GM12865 (cell line): Measurements from ENCODE around the gene SH3BP5.

Experiments
- DNase-seq: peaks from one replicate; pipeline ENCODE4 v3.0.0; 2010; ENCODE audit warnings: low read depth
- H3K4me3 ChIP-seq: 2 replicates; pipeline ENCODE4 v1.5.1; 2011; ENCODE audit warnings: mild to moderate bottlenecking, low read depth, low read length, control low read depth
- CTCF ChIP-seq: IDR thresholded peaks from 2 replicates; pipeline ENCODE4 v1.5.1; 2011; ENCODE audit warnings: low read length, control low read depth, low read depth, inconsistent platforms; ENCODE audit not compliant: insufficient read depth; ENCODE audit errors: missing control alignments

Gene SH3BP5

GRCh38 chr3:15332405-15333098 lies at the start of gene SH3BP5:
Gene SH3BP5, minus strand, starts transcription at chr3:15332586. Its CDS starts 178 bp downstream, at chr3:15332408.
- peak; percentile 80 for DNase-seq
- TF ChIP-seq CTCF, result peak; percentile 59
- peak within 1 kb of the TSS; percentile 79 for H3K4me3 ChIP-seq

- no peak for DNase-seq
- TF ChIP-seq CTCF, result no peak
- no peak overlapping the region for H3K4me3 ChIP-seq
Observed at GRCh38 chr3:15380980-15381890, 48.8 kb upstream of the SH3BP5 start.

- TF ChIP-seq CTCF, result peak; percentile 80
- H3K4me3 ChIP-seq, result no peak overlapping the region
- DNase-seq, result peak; percentile 96
Observed at GRCh38 chr3:15377961-15378791, 45.8 kb upstream of the SH3BP5 start.

- DNase-seq, result no peak
- no peak for TF ChIP-seq CTCF
- no peak overlapping the region for H3K4me3 ChIP-seq
Observed at GRCh38 chr3:15375461-15376000, 43.1 kb upstream of the SH3BP5 start.

- no peak for DNase-seq
- H3K4me3 ChIP-seq, result no peak overlapping the region
- TF ChIP-seq CTCF, result no peak
Observed at GRCh38 chr3:15372918-15373317, 40.5 kb upstream of the SH3BP5 start.

GRCh38 chr3:15368561-15369135 lies 36.3 kb upstream of the SH3BP5 start:
- no peak for TF ChIP-seq CTCF
- no peak for DNase-seq
- no peak overlapping the region for H3K4me3 ChIP-seq
